VCaP (cell line): ENCODE data around the gene ADCY2.
"Not testable (repeated sequence)": the region's sequence is repeated elsewhere in the genome, so short reads cannot be mapped to it uniquely, and the experiment has no call there.

Experiments
- H3K27ac ChIP-seq: fragments of 450-650 bp; 2 replicates; pipeline ENCODE4 v1.5.1; 2017
- TF ChIP-seq, protein P1 (sequence below): fragments of 450-650 bp; conservative IDR thresholded peaks from 2 replicates; pipeline ENCODE4 v1.5.1; 2017; ENCODE audit warnings: mild to moderate bottlenecking, moderate library complexity

The ADCY2 gene

DNA sequence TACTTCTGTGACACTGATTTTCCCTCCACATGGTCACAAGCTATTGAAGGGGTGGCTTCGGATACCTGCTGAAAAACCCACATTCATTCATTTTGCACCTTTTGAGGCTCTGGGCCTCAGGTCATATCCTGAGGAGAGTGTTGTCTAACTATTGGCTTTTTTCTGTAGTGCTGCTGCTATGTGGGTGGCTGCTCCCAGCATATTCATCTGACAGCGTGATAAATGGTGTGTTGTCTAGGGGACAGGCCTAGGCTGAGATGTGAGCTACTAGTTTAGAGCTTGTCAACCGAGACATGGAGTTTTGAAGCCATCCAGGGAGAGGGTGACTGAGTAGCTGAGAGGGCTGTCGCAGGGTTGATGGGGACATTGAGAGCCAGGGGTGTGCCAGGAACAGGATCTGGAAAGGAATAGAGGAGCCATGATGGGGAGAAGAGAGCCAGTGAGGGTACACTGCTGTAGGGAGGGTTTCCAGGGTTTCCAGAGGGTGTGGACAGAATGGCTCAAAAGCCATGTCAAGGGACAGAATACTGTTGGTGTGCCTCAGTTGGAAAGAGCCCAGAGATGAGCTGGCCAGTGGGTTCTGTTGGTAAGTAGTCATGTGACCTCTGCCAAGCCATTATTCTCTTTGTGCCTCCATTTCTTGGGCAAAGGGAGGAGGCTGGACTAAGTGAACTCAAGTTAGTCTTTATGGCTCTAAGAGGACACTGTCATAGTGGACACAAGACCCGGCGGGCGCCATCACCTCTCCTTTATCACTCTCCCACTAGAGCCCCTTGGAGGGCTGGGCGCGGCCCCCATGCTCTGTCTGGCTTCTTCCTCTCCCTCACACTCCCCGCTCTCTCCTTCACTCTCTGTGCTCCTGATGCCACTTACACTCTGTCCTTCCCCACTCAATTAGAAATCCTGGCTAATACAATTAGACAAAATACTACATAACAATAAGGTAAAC, 19.9 kb downstream of the ADCY2 start:
- TF ChIP-seq, protein P1, sequence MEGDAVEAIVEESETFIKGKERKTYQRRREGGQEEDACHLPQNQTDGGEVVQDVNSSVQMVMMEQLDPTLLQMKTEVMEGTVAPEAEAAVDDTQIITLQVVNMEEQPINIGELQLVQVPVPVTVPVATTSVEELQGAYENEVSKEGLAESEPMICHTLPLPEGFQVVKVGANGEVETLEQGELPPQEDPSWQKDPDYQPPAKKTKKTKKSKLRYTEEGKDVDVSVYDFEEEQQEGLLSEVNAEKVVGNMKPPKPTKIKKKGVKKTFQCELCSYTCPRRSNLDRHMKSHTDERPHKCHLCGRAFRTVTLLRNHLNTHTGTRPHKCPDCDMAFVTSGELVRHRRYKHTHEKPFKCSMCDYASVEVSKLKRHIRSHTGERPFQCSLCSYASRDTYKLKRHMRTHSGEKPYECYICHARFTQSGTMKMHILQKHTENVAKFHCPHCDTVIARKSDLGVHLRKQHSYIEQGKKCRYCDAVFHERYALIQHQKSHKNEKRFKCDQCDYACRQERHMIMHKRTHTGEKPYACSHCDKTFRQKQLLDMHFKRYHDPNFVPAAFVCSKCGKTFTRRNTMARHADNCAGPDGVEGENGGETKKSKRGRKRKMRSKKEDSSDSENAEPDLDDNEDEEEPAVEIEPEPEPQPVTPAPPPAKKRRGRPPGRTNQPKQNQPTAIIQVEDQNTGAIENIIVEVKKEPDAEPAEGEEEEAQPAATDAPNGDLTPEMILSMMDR: no peak

DNA sequence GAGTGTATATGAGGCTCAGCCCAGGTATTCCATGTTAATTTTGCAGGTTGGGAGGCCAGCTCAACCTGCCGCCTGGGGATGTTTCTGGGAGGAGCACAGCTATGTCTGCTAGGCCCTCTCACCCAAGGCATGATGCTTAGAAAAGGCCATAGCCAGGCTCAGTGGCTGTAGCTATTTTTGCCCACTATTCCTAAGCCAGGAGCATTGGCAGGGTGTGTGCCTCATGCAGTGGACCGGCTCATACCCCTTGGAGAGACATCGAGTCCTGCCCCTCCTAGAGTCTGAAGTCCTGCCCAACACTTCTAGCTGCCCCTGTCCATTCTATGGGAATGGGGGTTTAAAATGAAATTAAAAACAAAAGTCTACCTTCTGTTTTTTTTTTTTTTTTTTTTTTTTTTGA, 22.3 kb downstream of the ADCY2 start:
- H3K27ac ChIP-seq: no peak overlapping the region
- TF ChIP-seq, protein P1: no peak

More for the DNA sequence above, 19.9 kb downstream of the ADCY2 start:
- H3K27ac ChIP-seq: no peak overlapping the region

DNA sequence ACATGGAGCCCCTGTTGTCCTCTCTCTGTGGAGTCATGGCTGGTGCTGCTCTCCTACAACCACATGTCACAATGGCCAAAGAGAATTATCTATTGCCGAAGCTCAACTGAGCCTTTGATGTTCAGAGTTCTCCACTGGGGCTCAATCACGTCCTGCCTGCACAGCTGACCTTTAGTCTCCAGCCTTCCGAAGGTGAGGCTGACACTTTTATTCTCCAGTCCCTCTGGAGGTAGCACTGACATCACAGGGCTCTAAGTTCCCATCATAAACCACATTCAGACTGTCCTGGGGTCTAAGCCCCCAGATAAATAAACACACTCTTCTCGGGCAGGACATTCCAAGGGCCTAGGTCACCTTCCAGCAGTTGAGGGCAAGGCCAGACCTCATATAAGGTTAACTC, 23.4 kb downstream of the ADCY2 start:
- no peak overlapping the region for H3K27ac ChIP-seq
- TF ChIP-seq, protein P1: no peak

DNA sequence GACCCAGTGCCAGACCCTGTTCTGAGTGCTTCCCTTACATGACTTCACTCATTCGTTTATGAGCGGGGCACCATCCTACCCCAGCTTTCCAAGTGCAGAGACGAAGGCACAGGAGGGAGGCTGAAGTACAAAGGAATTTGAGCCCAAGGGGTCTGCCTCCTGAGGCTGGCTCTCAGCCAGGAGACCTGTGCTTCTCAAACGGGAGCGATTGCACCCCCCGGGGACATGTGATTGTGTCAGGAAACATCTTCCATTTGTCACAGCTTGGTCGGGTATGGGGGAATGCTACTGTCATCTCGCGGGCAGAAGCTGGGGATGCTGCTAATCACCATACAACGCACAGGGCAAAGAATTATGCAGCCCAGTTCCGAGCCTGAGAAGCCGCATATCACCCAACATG, 23.9 kb downstream of the ADCY2 start:
- TF ChIP-seq, protein P1: no peak
- H3K27ac ChIP-seq: no peak overlapping the region

DNA sequence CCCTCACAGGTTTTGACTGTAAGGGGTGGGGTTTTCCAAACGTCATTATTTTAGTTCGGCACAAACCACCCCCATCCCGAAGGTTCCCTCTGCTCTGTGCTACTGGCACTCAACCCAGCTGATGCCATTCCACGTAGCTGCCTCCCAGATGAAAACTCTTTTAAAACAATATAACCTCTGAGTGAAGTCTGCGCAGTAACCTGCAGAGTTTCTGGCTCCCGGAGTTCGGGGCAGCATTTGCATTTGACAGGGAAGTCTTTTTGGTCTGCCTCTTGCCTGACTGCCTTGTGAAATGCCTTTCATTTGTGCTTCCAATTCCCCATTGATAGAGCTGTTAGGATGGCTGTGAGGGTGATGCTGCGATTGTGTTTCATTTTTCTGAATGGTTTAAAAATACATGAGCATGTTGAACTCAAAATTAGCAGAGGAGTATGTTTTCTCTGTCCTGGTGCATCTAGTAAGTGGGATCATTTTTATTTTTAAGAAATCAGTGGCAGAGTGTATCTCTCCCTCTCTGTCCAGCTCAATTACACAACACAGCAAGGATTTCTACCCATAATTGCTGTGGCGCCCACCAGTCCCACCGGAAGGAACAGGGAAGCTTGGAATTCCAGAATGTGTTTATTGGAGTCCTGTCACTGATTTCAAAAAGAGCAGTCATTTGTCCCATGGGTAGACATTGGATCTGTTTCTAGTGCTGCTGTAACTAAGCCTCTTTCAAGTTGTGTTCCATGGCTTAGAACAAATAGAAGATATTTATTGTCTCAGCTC, 24.8 kb downstream of the ADCY2 start:
- no peak overlapping the region for H3K27ac ChIP-seq
- TF ChIP-seq, protein P1: no peak

DNA sequence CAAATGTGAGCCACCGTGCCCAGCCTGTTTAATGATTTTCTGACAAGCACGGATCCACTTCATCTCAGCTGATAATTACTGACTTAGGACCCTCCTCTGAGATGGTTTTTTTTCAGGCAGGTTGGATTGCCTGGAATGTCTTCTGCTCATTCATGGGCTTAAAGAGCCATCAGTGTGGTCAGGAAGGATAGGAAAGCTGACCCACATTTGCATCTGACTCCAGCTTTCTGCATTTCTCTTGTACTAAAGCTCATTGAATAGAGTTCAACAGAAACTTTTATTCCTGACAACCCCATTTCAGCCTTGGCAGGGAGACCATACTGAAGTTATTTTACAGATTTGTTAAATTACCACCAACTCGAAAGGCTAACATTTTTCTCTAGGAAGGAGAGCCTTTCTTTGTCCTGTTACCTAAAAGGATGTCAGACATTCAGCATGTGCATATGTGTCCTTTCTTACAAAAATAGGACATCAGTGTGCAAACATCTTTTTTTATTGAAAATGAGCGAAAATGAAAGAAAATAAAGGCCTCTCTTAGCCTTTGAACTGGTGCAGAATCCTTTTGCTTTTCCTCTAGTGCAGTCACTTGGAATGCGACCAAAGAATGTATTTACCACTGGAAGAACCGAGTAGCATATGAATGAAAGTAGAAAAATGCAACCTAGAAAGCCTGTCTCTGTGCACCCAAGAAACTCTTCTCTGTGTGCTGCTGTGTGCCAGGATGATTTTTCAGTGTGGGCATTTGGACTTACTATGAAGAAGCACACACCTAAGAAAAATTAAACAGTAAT, 26.6 kb downstream of the ADCY2 start:
- TF ChIP-seq, protein P1: no peak
- no peak overlapping the region for H3K27ac ChIP-seq

DNA sequence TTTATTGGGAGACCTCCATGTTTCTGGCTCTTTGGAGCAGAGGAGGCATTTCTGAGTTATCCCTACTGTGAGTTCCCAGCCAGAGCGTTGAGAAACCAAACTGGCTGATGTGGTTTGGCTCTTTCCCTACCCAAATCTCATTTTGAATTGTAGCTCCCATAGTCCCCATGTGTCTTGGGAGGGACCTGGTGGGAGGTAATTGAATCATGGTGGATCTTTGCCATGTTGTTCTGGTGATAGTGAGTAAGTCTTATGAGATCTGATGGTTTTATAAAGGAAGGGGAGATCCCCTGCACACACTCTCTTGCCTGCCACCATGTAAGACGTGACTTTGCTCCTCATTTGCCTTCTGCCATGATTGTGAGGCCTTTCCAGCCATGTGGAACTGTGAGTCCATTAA, 27.3 kb downstream of the ADCY2 start:
- H3K27ac ChIP-seq: not testable (repeated sequence)
